Mesenchymal stem cell (in vitro differentiated cells and primary cell): ENCODE data around the gene DAAM2.

Source experiments
- DNase-seq: peaks from one replicate; pipeline ENCODE4 v3.0.0-alpha.2; 2013
- H2AFZ ChIP-seq: one replicate; pipeline ENCODE4 v1.6.1; 2013; ENCODE audit warnings: low read depth, mild to moderate bottlenecking, control low read depth, inconsistent platforms, low read length, moderate library complexity
- H2AK5ac ChIP-seq: 2 replicates; pipeline ENCODE4 v1.6.1; 2013; ENCODE audit warnings: low read length, moderate library complexity, mild to moderate bottlenecking, inconsistent platforms; ENCODE audit not compliant: severe bottlenecking
- H2BK120ac ChIP-seq: one replicate; pipeline ENCODE4 v1.6.1; 2013; ENCODE audit warnings: low read depth, mild to moderate bottlenecking, inconsistent platforms, low read length, moderate library complexity
- H2BK12ac ChIP-seq, 2 experiments: one replicate each; pipeline ENCODE4 v1.6.1; 2013; ENCODE audit warnings: inconsistent platforms in 2 of 2, low read length in 2 of 2, mild to moderate bottlenecking in 2 of 2, moderate library complexity in 2 of 2, control low read depth in 1 of 2
- H2BK15ac ChIP-seq: one replicate; pipeline ENCODE4 v1.6.1; 2013; ENCODE audit warnings: mild to moderate bottlenecking, low read depth, inconsistent platforms; ENCODE audit not compliant: poor library complexity, severe bottlenecking
- H2BK5ac ChIP-seq: 2 replicates; pipeline ENCODE4 v1.6.1; 2013; ENCODE audit warnings: low read depth, mild to moderate bottlenecking, low read length, control low read depth, inconsistent platforms; ENCODE audit not compliant: poor library complexity, severe bottlenecking
- H3K14ac ChIP-seq, 2 experiments: one replicate each; pipeline ENCODE4 v1.6.1; 2013; ENCODE audit warnings: inconsistent platforms in 2 of 2, low read length in 2 of 2, control low read depth in 1 of 2, mild to moderate bottlenecking in 1 of 2, moderate library complexity in 1 of 2
- H3K18ac ChIP-seq, 2 experiments: one replicate each; pipeline ENCODE4 v1.6.1; 2013; ENCODE audit warnings: inconsistent platforms in 2 of 2, low read length in 2 of 2, control low read depth in 1 of 2, low read depth in 1 of 2, mild to moderate bottlenecking in 1 of 2
- H3K23ac ChIP-seq, 2 experiments: one replicate each; pipeline ENCODE4 v1.6.1; 2013; ENCODE audit warnings: inconsistent platforms in 2 of 2, low read length in 2 of 2, mild to moderate bottlenecking in 2 of 2, moderate library complexity in 2 of 2, control low read depth in 1 of 2
- H3K27ac ChIP-seq: 2 replicates; pipeline ENCODE4 v1.5.1; 2013; ENCODE audit warnings: mild to moderate bottlenecking, moderate library complexity, low read length, control low read depth, inconsistent platforms; ENCODE audit not compliant: poor library complexity, severe bottlenecking
- H3K27me3 ChIP-seq, 2 experiments: 2 replicates each; pipeline versions ENCODE4 v1.6.1 to v1.7.0; 2013; ENCODE audit warnings: low read length in 2 of 2, mild to moderate bottlenecking in 2 of 2, moderate library complexity in 2 of 2, control low read depth in 1 of 2, inconsistent platforms in 1 of 2; ENCODE audit not compliant: control insufficient read depth in 1 of 2, insufficient read depth in 1 of 2
- H3K36me3 ChIP-seq, 2 experiments: 2 replicates each; pipeline versions ENCODE4 v1.6.1 to v1.7.0; 2013; ENCODE audit warnings: low read length in 2 of 2, control low read depth in 1 of 2, inconsistent platforms in 1 of 2, low read depth in 1 of 2, mild to moderate bottlenecking in 1 of 2; ENCODE audit not compliant: insufficient read depth in 2 of 2, control insufficient read depth in 1 of 2
- H3K4ac ChIP-seq, 2 experiments: one replicate each; pipeline ENCODE4 v1.6.1; 2013; ENCODE audit warnings: inconsistent platforms in 2 of 2, low read length in 2 of 2, mild to moderate bottlenecking in 2 of 2, moderate library complexity in 2 of 2, control low read depth in 1 of 2, low read depth in 1 of 2
- H3K4me1 ChIP-seq: 2 replicates; pipeline ENCODE4 v1.6.1; 2013; ENCODE audit warnings: low read depth, low read length, control low read depth; ENCODE audit not compliant: control insufficient read depth, insufficient read depth
- H3K4me2 ChIP-seq: 2 replicates; pipeline ENCODE4 v1.6.1; 2013; ENCODE audit warnings: low read length, mild to moderate bottlenecking, inconsistent platforms; ENCODE audit not compliant: poor library complexity, severe bottlenecking
- H3K4me3 ChIP-seq, 2 experiments: 2 replicates each; pipeline versions ENCODE4 v1.5.1 to v1.7.0; 2013; ENCODE audit warnings: low read length in 2 of 2, mild to moderate bottlenecking in 2 of 2, control low read depth in 1 of 2, low read depth in 1 of 2; ENCODE audit not compliant: insufficient read depth in 1 of 2
- H3K79me1 ChIP-seq: replicated peaks from 2 replicates; pipeline ENCODE4 v1.6.1; 2013; ENCODE audit warnings: mild to moderate bottlenecking, control low read depth, low read length, inconsistent platforms; ENCODE audit not compliant: poor library complexity, severe bottlenecking
- H3K9ac ChIP-seq: 2 replicates; pipeline ENCODE4 v1.7.0; 2013; ENCODE audit warnings: mild to moderate bottlenecking, low read length, moderate library complexity
- H3K9me3 ChIP-seq: 2 replicates; pipeline ENCODE4 v1.7.0; 2013; ENCODE audit warnings: mild to moderate bottlenecking, low read length; ENCODE audit not compliant: control insufficient read depth
- H4K8ac ChIP-seq: one replicate; pipeline ENCODE4 v1.6.1; 2013; ENCODE audit warnings: inconsistent platforms, mild to moderate bottlenecking, low read length, moderate library complexity
- H4K91ac ChIP-seq: one replicate; pipeline ENCODE4 v1.6.1; 2013; ENCODE audit warnings: mild to moderate bottlenecking, low read length, inconsistent platforms
- whole genome bisulfite sequencing: methylation state at CpG from one replicate; pipeline ENCODE4 v1.1.7; 2013; ENCODE audit warnings: mixed read lengths; 5-methylcytosine and 5-hydroxymethylcytosine counted together

The DAAM2 gene

DNA sequence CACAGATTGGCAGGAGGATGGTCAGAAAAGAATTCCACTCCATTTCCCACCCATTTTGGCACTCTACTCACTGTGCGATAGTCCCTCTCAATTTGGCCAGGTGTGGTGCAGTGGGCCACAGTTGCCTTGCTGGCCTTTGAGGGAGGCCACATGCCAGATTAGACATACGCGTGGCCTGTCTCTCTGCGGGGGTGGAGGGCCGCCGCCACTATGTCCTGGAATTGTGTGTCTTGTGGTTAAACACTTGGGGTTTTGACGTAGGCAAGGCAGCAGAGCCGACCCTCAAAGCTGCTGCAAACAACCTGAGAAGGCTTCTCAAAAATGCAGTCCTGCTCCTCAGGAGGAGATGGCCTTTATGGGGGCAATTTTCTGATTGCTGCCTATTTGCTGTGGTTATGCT is 4.9 kb upstream of the DAAM2 start:
- no peaks in the 10 kb centered on the region for H3K9me3 ChIP-seq
- DNase-seq, result no peak
- H3K14ac ChIP-seq, result peak overlapping the region in 1 of 2 experiments; percentile 26
- no peak overlapping the region for H3K4me3 ChIP-seq
- H4K91ac ChIP-seq, result no peak overlapping the region
- H3K27me3 ChIP-seq, result no peaks in the 10 kb centered on the region
- H3K79me1 ChIP-seq, result no peaks in the 10 kb centered on the region
- H4K8ac ChIP-seq, result no peak overlapping the region
- no peak overlapping the region for H3K23ac ChIP-seq
- H3K4ac ChIP-seq, result peak overlapping the region in 1 of 2 experiments; percentile 1
- H3K4me1 ChIP-seq, result peaks cover 7% of the 10 kb centered on the region
- H3K9ac ChIP-seq, result no peak overlapping the region
- H2AK5ac ChIP-seq, result no peak overlapping the region
- 83% methylated on average over 8 of the region's 8 CpGs for WGBS
- no peak overlapping the region for H3K27ac ChIP-seq
- no peak overlapping the region for H2AFZ ChIP-seq
- H2BK12ac ChIP-seq, result peak overlapping the region in 1 of 2 experiments; percentile 29
- no peak overlapping the region for H3K4me2 ChIP-seq
- H3K36me3 ChIP-seq, result no peaks in the 10 kb centered on the region
- no peak overlapping the region for H2BK5ac ChIP-seq
- H2BK15ac ChIP-seq, result no peak overlapping the region
- no peak overlapping the region for H2BK120ac ChIP-seq
- H3K18ac ChIP-seq, result peak overlapping the region in 1 of 2 experiments; percentile 18

DNA sequence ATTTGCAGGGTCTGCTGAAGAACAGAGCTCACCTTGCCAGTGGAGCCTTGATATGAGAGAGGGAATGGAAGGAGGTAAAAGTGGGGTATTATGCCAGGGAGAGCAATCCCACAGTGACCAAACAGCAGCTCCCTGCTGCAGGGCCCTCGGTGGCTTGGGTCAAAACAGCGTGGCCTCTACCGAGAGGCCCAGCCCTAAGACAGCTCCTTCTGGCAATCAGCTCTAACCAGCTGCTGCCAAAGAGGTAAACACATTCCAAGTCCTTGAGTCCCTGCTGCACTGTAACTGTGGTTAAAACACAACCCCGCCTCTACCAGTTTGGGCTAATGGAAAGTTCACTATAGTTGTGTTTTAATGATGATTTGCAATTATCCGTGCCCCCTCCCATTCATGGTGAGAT is 1.4 kb upstream of the DAAM2 start:
- no peak overlapping the region for H4K91ac ChIP-seq
- no peak overlapping the region for H3K23ac ChIP-seq
- no peaks in the 10 kb centered on the region for H3K36me3 ChIP-seq
- no peak overlapping the region for H3K4me2 ChIP-seq
- no peak overlapping the region for H2BK120ac ChIP-seq
- H2AFZ ChIP-seq, result peak overlapping the region; percentile 73
- no peak overlapping the region for H4K8ac ChIP-seq
- H3K9me3 ChIP-seq, result no peaks in the 10 kb centered on the region
- no peak overlapping the region for H3K27ac ChIP-seq
- H3K4me1 ChIP-seq, result peaks cover 14% of the 10 kb centered on the region
- H2AK5ac ChIP-seq, result no peak overlapping the region
- H3K14ac ChIP-seq, result no peak overlapping the region
- H3K18ac ChIP-seq, result peak overlapping the region; percentile 52 to 60
- no peak overlapping the region for H3K9ac ChIP-seq
- DNase-seq, result peak; percentile 79
- H3K4me3 ChIP-seq, result no peak overlapping the region
- no peaks in the 10 kb centered on the region for H3K27me3 ChIP-seq
- H2BK5ac ChIP-seq, result no peak overlapping the region
- H2BK12ac ChIP-seq, result peak overlapping the region; percentile 72 to 79
- H2BK15ac ChIP-seq, result no peak overlapping the region
- H3K4ac ChIP-seq, result no peak overlapping the region
- 31% methylated on average over 4 of the region's 5 CpGs for WGBS
- peaks cover 13% of the 10 kb centered on the region for H3K79me1 ChIP-seq

DNA sequence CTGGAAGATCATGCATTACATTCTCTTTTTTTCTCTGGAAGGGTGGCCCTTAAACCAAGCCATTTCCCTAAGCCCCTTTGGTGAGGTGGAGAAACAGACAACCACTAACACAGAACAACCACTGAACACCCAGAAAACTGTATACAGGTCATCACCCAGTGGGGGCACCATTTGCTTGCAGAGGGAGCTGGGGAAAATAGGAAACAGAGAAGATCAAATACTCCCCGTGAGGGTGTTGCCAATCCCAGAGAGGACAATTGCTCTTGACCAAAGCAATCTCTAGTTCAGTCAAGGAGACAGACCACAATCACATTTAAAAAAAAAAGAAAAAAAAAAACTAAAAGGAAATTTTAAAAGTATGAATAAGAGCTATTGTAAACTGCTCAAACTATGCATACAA is 865 bp upstream of the DAAM2 start:
- no peak overlapping the region for H4K8ac ChIP-seq
- H3K23ac ChIP-seq, result no peak overlapping the region
- H2BK5ac ChIP-seq, result no peak overlapping the region
- DNase-seq, result peak; percentile 59
- no peak overlapping the region for H2BK15ac ChIP-seq
- H3K4ac ChIP-seq, result no peak overlapping the region
- H3K4me1 ChIP-seq, result peaks cover 14% of the 10 kb centered on the region
- H3K27me3 ChIP-seq, result no peaks in the 10 kb centered on the region
- H3K27ac ChIP-seq, result peak overlapping the region; percentile 30
- peaks cover 13% of the 10 kb centered on the region for H3K79me1 ChIP-seq
- H3K4me2 ChIP-seq, result no peak overlapping the region
- H2BK120ac ChIP-seq, result no peak overlapping the region
- H3K4me3 ChIP-seq, result no peak overlapping the region
- no peak overlapping the region for H2BK12ac ChIP-seq
- no peak overlapping the region for H4K91ac ChIP-seq
- WGBS, result 40% methylated on average over 1 of the region's 1 CpG
- H2AFZ ChIP-seq, result no peak overlapping the region
- no peak overlapping the region for H3K14ac ChIP-seq
- H2AK5ac ChIP-seq, result no peak overlapping the region
- H3K18ac ChIP-seq, result no peak overlapping the region
- no peaks in the 10 kb centered on the region for H3K36me3 ChIP-seq
- H3K9me3 ChIP-seq, result no peaks in the 10 kb centered on the region
- peak overlapping the region; percentile 87 for H3K9ac ChIP-seq

DNA sequence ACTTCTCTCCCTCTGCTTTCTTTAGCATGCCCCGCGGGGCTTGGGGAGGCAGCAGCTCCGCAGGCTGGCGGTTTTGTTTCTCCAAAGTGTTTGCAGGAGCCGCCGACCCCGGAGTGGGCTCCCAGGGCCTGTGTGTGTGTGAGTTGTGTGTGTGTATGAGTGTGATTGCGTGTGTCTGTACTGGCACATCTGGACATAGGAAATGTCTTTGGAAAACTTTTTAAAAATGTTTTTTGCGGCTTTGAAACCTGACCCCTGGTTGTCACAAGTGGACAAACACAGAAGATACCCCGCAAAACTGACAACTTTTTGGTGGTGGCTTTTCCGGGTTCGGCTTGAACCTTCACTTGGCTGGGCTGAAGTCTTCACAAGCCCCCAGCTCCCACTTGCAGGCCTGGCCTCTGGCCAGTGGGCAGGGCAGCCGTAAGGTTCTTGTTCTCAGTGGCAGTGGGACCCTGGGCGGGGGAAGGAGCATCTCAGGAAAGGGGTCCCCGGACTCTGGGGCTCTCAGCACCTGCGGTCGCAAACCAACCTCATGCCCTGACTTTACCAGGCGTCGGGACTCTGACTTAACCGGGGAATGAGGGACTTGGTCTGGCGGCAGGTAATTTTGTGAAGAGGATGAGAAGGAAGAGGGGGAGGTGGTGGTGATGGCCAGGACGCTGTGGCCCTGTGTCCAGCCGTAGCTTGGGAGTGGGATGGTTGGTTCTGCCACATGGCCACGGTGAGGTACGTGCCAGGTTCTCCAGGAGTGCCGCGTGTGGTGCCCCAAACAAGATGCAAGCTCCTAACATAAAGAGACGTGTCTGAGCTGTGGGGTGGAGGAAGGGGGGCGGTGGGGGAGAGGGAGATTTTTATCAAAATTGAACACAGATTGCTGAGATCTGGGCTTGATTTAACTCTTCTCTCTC is 619 bp downstream of the DAAM2 start:
- H3K9ac ChIP-seq, result peak overlapping the region; percentile 87
- WGBS, result 35% methylated on average over 28 of the region's 29 CpGs
- H2AK5ac ChIP-seq, result no peak overlapping the region
- no peaks in the 10 kb centered on the region for H3K36me3 ChIP-seq
- H4K8ac ChIP-seq, result peak overlapping the region; percentile 1
- no peaks in the 10 kb centered on the region for H3K9me3 ChIP-seq
- peak overlapping the region; percentile 97 for H2BK15ac ChIP-seq
- H3K18ac ChIP-seq, result peak overlapping the region; percentile 90 to 93
- no peak overlapping the region for H2BK5ac ChIP-seq
- peak overlapping the region; percentile 44 for H3K27ac ChIP-seq
- peaks cover 14% of the 10 kb centered on the region for H3K4me1 ChIP-seq
- H3K4me3 ChIP-seq, result peak overlapping the region; percentile 69 to 90
- peak overlapping the region; percentile 91 to 93 for H3K4ac ChIP-seq
- H2BK120ac ChIP-seq, result peak overlapping the region; percentile 44
- H2BK12ac ChIP-seq, result peak overlapping the region; percentile 11 to 69
- H3K14ac ChIP-seq, result peak overlapping the region in 1 of 2 experiments; percentile 87
- H2AFZ ChIP-seq, result peak overlapping the region; percentile 10
- H3K27me3 ChIP-seq, result no peaks in the 10 kb centered on the region
- H3K79me1 ChIP-seq, result peaks cover 13% of the 10 kb centered on the region
- peak overlapping the region in 1 of 2 experiments; percentile 92 for H3K23ac ChIP-seq
- DNase-seq, result no peak
- peak overlapping the region; percentile 72 for H4K91ac ChIP-seq
- peak overlapping the region; percentile 77 for H3K4me2 ChIP-seq
